ENCODE data around the gene DCHS1.
A peak's percentile ranks its signal among the peaks of the same experiment; 100 is the strongest.
"Not testable (repeated sequence)": the region's sequence is repeated elsewhere in the genome, so short reads cannot be mapped to it uniquely, and the experiment has no call there.

Gene DCHS1, protein sequence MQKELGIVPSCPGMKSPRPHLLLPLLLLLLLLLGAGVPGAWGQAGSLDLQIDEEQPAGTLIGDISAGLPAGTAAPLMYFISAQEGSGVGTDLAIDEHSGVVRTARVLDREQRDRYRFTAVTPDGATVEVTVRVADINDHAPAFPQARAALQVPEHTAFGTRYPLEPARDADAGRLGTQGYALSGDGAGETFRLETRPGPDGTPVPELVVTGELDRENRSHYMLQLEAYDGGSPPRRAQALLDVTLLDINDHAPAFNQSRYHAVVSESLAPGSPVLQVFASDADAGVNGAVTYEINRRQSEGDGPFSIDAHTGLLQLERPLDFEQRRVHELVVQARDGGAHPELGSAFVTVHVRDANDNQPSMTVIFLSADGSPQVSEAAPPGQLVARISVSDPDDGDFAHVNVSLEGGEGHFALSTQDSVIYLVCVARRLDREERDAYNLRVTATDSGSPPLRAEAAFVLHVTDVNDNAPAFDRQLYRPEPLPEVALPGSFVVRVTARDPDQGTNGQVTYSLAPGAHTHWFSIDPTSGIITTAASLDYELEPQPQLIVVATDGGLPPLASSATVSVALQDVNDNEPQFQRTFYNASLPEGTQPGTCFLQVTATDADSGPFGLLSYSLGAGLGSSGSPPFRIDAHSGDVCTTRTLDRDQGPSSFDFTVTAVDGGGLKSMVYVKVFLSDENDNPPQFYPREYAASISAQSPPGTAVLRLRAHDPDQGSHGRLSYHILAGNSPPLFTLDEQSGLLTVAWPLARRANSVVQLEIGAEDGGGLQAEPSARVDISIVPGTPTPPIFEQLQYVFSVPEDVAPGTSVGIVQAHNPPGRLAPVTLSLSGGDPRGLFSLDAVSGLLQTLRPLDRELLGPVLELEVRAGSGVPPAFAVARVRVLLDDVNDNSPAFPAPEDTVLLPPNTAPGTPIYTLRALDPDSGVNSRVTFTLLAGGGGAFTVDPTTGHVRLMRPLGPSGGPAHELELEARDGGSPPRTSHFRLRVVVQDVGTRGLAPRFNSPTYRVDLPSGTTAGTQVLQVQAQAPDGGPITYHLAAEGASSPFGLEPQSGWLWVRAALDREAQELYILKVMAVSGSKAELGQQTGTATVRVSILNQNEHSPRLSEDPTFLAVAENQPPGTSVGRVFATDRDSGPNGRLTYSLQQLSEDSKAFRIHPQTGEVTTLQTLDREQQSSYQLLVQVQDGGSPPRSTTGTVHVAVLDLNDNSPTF (N-terminal part only)

DNA sequence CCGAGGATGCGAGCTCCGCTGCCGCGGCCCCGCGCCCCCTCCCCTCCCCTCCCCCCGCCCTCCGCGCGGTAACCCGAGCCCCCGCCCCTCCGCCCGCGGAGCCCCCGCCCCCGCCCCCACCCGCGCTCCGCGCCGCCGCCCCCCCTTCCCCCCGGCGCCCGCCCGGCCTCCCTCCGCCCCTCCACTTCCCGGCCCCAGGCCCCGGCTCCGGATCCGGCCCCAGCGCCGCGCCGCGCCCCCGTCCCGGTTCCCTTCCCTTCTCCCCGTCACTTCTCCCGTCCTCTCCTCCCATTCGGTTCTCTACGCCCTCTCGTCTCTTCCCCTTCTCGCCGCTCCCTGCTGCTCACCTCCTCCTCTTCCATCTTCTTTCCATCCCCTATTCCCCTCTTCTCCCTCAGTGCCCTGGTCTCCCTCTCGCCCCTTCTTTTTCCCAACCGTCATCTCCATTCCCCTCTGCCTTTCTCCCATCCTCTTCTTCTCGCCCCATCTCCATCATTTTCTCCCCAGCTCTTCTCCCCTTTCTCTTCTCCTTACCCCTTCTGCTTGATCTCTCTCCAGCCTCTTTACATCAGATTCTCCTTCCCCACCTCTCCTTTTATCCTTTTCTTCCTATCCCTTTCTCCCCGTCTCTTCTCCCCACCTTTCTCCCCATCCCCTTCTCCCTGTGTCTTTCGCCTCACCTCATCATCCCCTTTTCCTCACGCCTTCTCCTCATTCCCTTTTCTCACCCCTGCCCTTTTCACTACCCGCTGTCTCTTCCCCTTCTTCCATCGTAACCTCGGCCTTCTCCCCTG lies at the start of gene DCHS1:
Gene DCHS1, minus strand, starts transcription at position 20 of the 794 bp plus-strand sequence. CDS start 14,196 bp downstream, outside the sequence.
- no peak for DNase-seq

DNA sequence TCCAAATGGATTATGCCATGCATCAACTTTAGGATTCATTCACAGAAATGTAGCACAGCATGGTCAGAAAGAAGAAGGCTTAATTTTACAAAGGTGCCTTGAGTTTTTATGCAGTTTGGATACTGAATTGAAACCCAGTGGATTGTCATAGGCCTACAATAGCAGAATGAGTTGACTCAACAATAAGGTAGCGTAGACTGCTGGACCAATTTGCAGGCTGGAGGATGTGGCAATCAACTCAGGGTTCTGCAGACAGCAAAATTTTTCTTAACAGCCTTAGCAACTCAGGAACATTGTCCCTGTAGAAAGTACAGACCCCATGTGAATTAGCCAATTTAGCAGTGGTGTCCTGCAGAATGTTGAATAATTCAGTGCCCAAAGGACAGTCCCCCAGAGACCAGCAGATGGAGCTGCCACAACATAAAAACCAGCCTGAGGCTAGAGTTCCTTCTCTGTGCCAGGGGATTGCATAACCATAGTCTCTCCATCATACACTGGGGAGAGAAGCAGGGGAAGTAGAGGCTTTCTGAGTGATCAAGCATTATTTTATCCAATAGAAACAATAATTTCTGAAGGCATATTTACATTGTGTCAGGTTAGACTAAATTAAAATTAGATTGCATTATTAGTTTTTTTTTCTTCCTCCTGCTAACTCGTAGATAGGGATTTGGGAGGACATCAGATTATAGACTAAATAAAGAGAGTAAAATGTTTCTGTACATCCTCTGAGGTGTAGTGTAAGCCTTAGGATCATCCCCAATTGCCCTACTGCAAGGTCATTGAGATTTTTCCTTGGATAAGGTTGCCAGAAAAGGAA lies 47.8 kb upstream of the DCHS1 start:
- DNase-seq: no peak

DNA sequence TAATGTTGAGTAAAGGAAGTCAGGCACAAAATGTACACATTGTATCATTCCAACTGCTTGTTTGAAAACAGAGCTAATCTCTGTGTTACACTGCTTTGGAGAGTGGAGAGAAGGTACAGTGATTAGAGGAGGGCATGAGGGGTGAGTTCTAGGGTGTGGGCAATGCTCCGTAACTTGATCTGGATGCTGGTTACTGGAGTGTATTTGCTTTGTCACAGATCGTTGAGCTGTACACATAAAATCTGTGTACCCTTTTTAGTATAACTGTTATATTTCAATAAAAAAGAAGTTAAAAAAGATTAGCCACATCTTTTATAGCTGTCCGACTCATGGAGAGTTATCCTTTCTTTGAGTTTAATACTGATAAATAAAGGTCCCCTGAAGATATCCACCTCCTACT lies 46.3 kb upstream of the DCHS1 start:
- DNase-seq: not testable (repeated sequence)

DNA sequence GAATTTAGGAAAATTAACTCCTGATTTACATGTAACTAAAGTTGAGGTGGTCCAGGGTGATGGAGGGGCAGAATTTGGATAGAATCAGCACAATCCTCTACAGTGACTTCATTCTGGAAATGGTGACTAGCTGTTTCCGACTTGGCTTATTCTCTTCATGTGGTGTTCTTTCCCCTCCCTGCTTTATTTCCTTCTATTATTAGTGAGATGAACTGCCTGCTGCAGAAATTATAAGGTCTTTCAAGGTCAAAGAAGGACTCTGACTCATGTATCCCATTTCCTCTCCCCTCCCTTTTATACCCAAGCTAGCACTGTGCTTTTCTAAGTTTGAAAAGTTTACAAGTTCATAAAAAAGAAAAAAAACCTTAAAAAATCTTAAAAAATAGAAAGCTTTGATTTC lies 39.8 kb upstream of the DCHS1 start:
- no peak for DNase-seq

DNA sequence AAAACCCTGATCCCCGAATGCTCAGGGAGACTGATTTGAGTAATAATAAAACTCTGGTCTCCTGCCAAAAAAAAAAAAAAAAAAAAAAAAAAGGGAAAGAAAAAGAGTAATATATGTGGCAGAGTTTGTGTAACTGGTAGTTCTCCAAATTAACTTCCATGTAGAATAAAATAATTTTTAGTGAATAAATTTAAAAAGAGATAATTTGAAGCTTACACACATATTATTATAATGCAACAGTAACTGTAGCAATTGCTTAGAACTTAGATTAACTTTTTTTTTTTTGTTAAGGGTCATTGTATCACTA lies 38.6 kb upstream of the DCHS1 start:
- no peak for DNase-seq

DNA sequence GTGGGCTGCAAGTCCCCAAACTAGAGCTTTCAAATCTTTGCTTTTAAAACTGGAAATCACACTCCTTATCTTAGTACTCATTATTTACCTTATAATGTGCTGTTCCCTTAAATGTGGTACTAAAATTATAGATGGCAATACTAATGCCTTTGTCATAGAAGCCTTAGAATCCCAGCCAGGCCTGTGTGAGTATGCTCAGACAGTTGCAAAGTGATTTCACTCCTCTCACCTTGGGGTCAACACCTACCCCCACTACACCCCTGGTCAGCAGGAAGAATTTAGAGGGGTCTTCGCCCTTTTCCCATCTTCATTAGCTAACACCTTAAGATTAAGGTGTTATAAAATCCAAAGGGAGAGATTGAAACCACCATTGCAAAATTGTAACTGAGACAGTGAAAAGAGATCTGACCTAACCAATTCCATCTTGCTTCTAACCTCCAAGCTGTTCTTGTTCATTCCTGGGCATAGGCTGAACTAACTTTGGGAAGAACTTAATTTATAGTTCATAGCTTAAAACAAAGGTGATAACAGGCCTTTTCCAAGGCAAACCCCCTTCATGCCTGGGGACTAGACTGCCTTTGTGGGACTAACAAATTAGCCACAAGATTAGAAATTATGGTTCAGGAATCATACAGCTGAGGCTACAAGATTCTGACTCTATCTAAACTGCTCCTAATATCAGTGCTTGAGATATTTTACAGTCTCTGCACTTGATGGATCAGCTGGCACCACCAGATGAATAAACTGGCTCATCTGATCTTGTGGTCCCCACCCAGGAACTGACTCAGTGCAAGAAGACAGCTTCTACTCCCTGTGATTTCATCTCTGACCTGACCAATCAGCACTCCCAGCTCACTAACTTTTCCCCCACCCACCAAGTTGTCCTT lies 38.0 kb upstream of the DCHS1 start:
- no peak for DNase-seq

DNA sequence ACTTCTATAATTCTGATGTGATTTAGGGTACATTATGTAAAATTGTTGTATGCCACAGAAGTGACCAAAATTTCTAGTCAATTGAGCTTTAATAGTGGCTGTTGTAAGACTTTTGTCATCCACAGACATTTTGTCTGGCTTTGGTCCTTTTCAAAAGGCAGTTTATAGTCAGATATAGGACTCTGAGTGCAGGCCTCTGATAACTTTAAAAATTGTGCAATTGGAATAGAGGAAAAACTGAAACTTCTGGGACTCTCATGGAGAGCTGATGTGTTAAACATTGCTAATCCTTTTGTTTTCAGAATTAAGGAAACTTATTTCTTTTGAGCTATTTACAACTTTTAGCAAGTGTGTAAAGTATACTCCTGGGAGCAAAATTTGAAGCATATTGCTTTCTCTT lies 36.5 kb upstream of the DCHS1 start:
- no peak for DNase-seq

DNA sequence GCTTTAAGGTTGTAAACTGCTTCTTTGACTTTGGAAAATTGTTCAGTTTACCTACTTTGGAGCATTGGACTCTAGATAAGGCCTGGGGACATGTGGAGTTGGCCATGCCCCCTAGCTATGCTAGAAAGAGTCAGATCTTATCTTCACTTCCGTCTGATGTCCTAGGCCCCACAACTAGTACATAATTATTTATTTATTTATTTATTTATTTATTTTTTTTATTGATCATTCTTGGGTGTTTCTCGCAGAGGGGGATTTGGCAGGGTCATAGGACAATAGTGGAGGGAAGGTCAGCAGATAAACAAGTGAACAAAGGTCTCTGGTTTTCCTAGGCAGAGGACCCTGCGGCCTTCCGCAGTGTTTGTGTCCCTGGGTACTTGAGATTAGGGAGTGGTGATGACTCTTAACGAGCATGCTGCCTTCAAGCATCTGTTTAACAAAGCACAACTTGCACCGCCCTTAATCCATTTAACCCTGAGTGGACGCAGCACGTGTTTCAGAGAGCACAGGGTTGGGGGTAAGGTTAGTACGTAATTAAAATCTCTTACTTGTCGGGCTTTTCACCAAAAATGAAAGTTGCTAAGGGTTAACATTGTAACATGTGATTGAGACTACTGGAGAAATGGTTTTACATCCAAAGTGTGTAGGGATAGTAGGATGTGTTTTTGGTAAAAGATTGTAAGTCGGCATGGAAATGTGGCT lies 35.0 kb upstream of the DCHS1 start:
- DNase-seq: not testable (repeated sequence)

DNA sequence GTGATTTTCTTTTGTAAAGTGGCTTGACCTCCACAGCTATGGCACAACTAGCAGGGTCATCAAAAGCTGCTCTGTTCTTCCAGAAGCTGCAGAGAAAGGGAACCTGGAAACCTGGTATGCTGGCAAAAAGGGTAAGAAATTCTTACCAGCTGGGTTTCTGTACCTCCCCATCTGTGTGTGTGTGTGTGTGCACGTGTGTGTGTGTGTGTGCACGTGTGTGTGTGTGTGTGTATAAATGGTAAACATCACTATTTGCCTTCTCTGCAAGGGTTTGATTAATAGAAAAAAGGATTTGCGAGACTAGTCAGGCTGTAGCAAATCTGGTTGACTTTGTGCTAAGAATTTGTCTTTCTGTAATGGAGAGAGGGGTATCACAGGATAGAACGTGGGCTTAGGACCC lies 32.3 kb upstream of the DCHS1 start:
- DNase-seq: no peak

DNA sequence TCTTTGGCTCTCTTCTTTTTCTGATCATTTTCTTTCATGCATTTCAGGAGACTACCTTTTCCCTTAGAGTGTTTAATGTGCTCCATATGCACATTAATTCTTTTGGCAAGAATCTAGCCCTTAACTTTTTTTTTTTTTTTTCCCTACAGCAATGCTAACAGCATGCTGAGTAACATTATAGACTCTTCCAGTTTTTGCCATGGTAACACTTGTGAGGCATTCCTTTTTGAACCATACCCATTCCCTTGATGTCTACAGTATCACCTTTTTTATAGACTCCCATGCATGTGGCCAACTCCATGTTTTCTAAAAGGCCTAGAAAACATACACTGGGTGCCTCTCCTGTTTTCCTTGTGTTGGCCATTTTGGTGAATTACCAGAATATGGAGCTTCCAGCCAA lies 30.4 kb upstream of the DCHS1 start:
- no peak for DNase-seq

DNA sequence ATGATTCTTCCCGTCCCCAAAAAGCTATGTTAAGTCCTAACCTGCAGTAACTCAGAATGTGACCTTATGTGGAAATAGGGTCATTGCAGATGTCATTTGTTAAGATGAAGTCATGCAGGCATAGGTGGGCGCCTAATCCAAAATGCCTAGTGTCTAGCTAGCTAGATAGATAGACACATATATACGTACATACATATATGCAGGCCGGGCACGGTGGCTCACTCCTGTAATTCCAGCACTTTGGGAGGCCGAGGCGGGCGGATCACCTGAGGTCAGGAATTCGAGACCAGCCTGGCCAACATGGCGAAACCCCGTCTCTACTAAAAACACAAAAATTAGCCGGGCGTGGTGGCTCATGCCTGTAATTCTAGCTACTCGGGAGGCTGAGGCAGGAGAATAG lies 28.5 kb upstream of the DCHS1 start:
- DNase-seq: not testable (repeated sequence)

DNA sequence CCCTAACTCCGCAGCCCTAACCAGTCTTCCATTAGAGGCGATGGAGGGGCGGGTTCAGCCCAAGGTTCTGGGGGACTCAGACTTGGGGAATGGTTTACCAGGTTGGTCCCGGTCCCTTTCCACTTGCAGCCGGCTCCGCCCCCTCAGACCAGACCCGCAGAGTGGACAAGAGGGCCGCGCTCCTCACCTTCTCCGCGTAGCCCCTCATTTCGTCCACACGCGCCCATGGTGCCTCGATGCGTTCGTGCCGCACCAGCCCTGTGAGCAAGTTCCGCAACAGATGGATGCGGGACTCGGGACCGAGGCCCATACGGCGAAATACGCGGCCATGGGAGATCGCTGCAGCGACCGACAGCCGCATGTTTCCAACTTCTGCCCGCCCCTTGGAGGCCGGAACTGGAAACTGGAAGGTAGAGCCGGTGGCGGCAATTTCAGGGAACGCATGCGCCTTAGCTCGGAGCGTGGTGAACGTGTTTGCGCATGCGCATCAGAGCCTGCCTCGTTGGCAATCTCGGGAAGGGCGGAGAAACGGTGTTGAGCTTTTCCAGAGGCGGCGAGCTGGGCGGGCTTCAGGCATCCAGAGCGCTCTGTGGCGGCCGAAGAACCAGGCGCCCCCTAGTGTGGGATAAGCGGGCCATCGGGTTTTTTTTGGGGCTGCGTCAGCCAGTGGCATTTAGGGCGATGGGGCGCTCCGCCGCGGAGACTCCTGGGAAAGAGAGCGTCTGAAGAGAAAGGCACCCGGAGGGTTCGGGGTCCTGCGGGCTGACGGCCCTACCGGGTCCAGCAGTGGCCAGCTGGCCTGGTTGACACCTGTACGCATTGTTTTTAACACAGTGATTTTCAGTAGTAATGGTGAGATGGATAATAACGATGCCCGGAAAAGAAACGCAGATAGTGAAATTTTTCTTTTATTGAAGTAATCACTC lies 27.6 kb upstream of the DCHS1 start, which contains the start of gene MRPL17:
Gene MRPL17, minus strand, starts transcription at position 405 of the 926 bp plus-strand sequence. Its CDS starts 44 bp downstream, at position 361.
- peak; percentile 98 for DNase-seq

DNA sequence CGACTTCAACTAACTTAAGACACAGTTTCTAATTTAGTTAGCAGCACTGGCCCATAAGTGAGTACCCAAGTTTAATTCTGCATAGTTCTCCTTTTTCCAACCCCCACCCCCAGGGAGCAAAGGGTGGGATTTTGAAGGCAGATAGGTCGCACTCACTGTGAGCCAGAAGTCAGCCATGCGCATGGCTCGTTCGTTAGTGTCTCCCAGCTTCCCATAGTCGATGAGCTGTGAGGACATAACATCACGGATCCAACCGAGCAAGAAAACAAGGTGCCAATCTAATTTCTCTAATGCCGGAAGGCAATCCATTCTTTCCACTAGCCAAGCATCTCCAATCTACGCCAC lies 27.0 kb upstream of the DCHS1 start:
- DNase-seq: no peak

DNA sequence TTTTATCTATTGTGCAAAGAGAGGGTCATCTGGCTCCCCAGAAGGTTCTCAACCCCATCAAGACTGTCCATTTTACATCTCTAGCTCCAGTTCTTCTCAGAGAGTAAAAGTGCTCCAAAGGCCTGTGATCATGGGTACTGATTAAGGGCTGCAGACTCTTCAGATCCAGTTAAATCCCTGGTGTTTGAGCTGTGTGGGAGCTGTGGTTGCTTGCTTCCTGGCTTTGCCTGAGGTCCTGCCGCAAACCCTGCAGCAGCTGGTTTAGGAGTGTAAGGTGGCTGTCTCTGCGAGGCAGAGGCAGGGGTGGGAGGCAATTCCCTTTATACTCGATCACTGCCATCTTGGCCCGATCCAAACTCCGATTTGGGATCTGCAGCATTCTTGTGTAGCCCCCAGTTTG lies 26.3 kb upstream of the DCHS1 start:
- DNase-seq: no peak

DNA sequence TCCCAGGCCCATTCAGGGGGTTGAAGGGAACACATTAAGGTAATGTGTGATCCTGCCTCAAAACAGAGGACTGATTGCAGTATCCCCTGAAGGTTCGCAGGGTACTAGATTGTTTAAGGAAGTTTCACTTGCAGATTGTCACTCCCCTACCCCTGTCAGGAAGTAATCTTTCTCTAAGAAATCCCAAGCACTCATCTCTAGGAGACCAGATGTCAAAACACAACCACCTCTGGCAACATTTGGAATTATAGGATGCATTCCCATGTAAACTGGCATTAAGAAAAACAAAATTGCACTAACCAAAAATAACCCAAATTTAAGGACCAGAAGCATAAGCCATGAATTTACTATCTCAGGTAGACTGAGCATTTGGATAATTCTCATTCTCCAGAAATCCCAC lies 25.9 kb upstream of the DCHS1 start:
- DNase-seq: no peak

DNA sequence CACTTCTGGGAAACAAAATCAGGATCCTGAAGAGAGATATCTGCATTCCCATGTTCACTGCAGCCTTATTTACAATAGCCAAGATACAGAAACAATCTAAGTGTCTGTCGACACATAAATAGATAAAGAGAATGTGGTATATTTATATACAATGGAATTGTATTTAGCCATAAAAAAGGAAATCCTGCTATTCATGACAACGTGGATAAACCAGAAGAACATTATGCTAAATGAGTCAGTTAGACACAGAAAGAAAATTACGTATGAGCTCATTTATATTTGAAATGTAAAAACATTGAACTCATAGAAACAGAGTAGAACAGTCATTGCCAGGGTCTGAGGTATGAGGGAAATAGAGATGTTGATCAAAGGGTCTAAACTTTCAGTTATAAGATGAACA lies 21.4 kb upstream of the DCHS1 start:
- DNase-seq: no peak

DNA sequence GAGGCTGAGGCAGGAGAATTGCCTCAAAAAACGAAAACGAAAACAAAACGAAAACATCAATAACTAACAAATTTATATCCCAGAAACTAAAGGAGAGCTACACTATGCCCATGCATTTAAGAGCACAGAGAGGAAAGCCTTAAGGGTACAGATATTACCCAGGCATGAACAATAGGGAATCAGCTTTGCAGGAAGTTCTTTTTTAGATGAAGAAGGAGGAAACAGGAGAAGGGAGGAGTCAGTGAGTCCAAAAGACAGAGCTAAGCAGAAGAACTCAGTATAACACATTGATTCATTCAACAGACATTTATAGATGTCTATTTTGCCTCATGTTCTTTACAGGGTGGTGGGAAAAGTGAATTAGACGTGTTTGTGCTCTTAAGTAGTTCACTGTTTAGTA lies 19.3 kb upstream of the DCHS1 start:
- DNase-seq: no peak

DNA sequence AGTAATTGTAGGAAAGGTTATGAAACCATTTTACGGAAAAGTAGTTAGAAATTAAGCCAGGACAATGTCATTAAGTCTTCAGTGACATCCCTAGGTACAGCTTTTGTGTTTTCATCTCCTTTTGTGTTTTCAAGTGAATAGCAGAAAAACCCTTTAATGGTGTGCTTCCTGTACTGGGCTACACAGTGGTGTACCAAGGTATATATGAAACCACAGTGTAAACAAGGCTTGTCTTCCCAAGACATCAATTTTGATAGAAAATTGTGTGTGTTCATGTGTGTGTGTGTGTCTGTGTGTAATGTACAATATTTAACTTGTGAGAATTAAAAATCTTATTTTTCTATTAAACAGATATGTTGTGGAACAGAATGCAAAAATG lies 18.6 kb upstream of the DCHS1 start:
- DNase-seq: no peak
